AG04450 (cell line): ENCODE results near the gene RNF144B. TPM values are rescaled to one million over a fixed set of nuclear protein-coding genes. Genes with fewer than 3 reads are reported as not detected.

Experiments
- CTCF ChIA-PET: fragments of 300-600, 350-600 bp; formaldehyde crosslinking; extraction: SDS; loops from one replicate; lab custom pipeline; 2022; ENCODE audit warnings: antibody characterized with exemption, inconsistent platforms; lab: Charles Lee
- POLR2A ChIA-PET: fragments of 350-600 bp; formaldehyde crosslinking; extraction: SDS; loops from one replicate; lab custom pipeline; 2021; ENCODE audit warnings: antibody characterized with exemption, inconsistent platforms; lab: Yijun Ruan, JAX
- DNase-seq: peaks from one replicate; pipeline ENCODE4 v3.0.0-alpha.2; 2011; ENCODE audit warnings: low read depth, low spot score
- H3K27ac ChIP-seq: one replicate; pipeline ENCODE4 v1.5.1; 2012; ENCODE audit warnings: low read depth, low read length, control low read depth
- H3K27me3 ChIP-seq: one replicate; pipeline ENCODE4 v1.6.0; 2012; ENCODE audit warnings: low read length; ENCODE audit not compliant: control insufficient read depth, insufficient read depth
- H3K4me3 ChIP-seq: 2 replicates; pipeline ENCODE4 v1.5.1; 2011; ENCODE audit warnings: mild to moderate bottlenecking, low read depth, low read length, control low read depth
- H3K9me3 ChIP-seq: 2 replicates; pipeline ENCODE4 v1.5.1; 2012; ENCODE audit warnings: low read length; ENCODE audit not compliant: control insufficient read depth, insufficient read depth
- polyA minus RNA-seq: library from RNA; depleted of rRNA, polyadenylated mRNA; stranded (reverse); fragments of >200 nt; gene quantifications from 2 replicates; pipeline ENCODE4 v1.2.3, GENCODE V29; 2011; rRNA and poly(A)+ RNA removed
- polyA plus RNA-seq: library from polyadenylated mRNA; depleted of rRNA; stranded (reverse); fragments of >200 nt; gene quantifications from 2 replicates; pipeline ENCODE4 v1.2.3, GENCODE V29; 2011; rRNA removed
- TF ChIP-seq, protein P1 (sequence below): IDR thresholded peaks from 2 replicates; pipeline ENCODE4 v1.5.1; 2011; ENCODE audit warnings: low read depth, low read length, control low read depth, inconsistent platforms

RNF144B gene
- polyA plus RNA-seq (0.25 and 0.35 TPM in 2 replicates), polyA minus RNA-seq (0.51 and 0.74 TPM in 2 replicates)

DNA sequence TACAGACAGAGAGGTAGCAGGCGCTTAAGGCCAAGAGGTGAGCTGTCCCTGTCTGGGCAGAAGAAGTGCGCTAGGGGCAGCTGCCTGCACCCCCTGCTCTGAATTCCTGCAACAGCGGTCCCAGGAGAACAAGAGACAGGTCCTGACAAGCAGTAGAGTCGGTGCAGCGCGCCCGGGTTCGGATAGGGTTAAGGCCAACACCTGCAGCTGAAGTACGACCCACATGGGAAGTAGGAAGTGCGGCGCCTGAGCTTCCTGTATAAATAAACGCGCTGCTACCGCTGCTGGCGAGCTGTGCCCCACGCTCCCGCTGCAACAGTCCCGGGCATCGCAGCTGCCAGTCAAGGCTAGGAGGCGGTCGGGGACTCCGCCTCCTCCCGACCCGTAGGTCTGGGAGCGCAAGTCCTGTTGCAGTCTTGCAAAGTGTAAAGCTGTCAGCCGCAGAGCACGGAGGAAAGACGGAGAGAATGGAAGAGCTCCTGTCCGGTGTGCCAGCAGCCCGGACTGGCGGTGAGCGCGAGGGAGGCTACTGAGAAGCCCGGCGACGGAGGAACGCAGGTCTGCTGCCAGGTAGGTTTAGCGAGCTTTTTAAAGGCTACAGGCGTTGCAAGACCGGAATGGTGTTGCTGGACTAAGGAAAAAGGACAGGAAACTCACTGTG lies at the start of gene RNF144B:
Gene RNF144B (plus strand): TSS at position 290 of the 661 bp plus-strand sequence. CDS start 12,185 bp downstream, outside the sequence.
- Histone ChIP-seq H3K27ac (no peak within 1 kb of the TSS), H3K27me3 (no peaks in the 10 kb centered on the region), H3K9me3 (no peaks in the 10 kb centered on the region; the same call in 1 of the 2 replicates), H3K4me3 (peak within 1 kb of the TSS; percentile 62)
- no peak for DNase-seq
- CTCF ChIA-PET, result interaction anchor here (1.0 to 1.2 kb wide), 2 partner anchors 63 to 116 kb away, joined by 3 to 8 read pairs; no protein-coding TSS in a partner anchor
- POLR2A ChIA-PET, result interaction anchor here (0.6 kb wide), 2 partner anchors 42 to 83 kb away, joined by 4 to 6 read pairs; no protein-coding TSS in a partner anchor
- TF ChIP-seq, protein P1, sequence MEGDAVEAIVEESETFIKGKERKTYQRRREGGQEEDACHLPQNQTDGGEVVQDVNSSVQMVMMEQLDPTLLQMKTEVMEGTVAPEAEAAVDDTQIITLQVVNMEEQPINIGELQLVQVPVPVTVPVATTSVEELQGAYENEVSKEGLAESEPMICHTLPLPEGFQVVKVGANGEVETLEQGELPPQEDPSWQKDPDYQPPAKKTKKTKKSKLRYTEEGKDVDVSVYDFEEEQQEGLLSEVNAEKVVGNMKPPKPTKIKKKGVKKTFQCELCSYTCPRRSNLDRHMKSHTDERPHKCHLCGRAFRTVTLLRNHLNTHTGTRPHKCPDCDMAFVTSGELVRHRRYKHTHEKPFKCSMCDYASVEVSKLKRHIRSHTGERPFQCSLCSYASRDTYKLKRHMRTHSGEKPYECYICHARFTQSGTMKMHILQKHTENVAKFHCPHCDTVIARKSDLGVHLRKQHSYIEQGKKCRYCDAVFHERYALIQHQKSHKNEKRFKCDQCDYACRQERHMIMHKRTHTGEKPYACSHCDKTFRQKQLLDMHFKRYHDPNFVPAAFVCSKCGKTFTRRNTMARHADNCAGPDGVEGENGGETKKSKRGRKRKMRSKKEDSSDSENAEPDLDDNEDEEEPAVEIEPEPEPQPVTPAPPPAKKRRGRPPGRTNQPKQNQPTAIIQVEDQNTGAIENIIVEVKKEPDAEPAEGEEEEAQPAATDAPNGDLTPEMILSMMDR, result no peak

DNA sequence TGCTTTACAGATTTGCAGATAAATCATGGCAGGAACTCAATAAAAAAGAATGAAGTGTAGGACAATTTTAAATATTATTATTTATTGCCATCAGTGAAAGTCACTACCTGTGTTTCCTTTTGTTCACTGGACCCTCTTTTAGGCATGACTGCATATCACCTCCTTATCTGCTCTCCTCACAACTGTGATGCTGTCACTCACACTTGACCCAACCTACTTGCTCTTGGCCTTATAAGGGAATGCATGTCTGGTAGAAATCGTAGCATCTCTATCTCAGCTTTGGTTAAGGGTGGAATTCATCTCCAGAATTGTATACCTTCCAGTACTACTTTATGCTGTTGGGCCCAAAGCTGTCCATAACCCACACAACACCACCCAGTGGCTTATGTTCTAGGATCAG lies 47.6 kb upstream of the RNF144B start:
- Histone ChIP-seq H3K27me3 (no peaks in the 10 kb centered on the region), H3K9me3 (no peaks in the 10 kb centered on the region), H3K27ac (no peak overlapping the region), H3K4me3 (no peak overlapping the region)
- no peak for DNase-seq
- TF ChIP-seq, protein P1, result no peak
- ChIA-PET CTCF (no interaction called here), POLR2A (no interaction called here)

DNA sequence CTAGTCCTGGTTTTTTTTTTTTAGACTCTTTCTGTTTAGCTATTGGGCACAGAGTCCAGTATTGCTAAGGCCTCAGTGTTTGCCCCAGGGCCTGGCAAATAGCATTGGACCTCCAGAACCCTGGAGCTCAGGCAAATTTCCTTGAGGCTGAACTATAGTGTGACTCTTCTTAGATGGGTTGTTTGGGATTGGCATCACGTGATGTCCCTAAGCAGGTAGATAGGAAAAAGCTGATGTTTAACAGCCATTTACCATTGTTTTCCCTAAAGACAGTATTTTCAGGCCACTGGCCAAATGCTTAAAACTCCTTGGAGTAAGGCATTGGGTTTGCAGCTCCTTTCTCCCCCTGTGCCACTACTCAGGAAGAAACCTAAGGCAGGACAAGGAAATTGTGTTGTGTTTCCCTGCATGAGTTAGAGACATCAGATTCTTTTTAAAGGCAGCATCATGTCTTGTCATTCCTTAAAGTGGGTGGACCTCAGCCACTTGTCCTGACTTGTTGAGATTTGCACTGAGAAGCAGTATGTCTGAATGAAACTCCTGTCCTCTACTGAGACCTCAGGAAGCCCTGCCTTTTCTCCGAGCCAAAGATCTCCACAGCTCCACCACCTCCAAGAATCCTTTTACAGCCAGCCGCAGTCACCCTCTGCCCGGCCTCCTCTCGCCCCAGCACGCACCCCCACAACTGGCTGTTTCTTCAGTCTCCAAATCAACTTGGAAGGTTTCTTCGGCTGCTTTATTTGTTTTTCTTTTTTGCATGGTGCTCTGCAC lies 46.2 kb upstream of the RNF144B start:
- no peaks in the 10 kb centered on the region for H3K9me3 ChIP-seq
- CTCF ChIA-PET, result interaction anchor here (0.9 to 1.0 kb wide), 2 partner anchors 17 to 163 kb away, joined by 3 to 4 read pairs; no protein-coding TSS in a partner anchor
- no peak overlapping the region for H3K4me3 ChIP-seq
- POLR2A ChIA-PET, result interaction anchor here (0.7 kb wide), 1 partner anchor 160 kb away, joined by 5 read pairs; no protein-coding TSS in a partner anchor
- TF ChIP-seq, protein P1, result no peak
- no peaks in the 10 kb centered on the region for H3K27me3 ChIP-seq
- DNase-seq, result no peak
- no peak overlapping the region for H3K27ac ChIP-seq

DNA sequence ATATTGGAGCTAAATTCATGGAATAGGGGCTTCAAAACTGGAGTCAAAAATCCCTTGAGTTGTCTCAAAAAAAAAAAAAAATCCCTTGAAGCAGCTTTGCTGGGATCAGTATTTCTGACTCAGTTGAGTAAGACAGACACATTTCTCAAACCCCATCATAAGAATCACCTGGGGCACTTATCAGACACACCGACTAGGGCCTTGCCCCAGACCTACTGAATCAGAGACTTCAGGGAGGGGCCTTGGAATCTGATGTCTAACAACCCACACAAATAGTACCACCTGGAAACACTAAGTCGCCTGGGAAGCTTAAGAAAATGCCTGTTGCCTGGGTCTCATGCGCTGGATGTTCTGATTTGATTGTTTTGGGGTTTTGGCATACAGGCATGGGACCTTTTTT lies 44.9 kb upstream of the RNF144B start:
- ChIA-PET POLR2A (no interaction called here), CTCF (interaction anchor here (0.6 to 1.6 kb wide), 2 partner anchors 19 to 1220 kb away, joined by 3 to 13 read pairs; no protein-coding TSS in a partner anchor)
- H3K9me3 ChIP-seq, result no peaks in the 10 kb centered on the region
- no peaks in the 10 kb centered on the region for H3K27me3 ChIP-seq
- H3K27ac ChIP-seq, result no peak overlapping the region
- no peak overlapping the region for H3K4me3 ChIP-seq
- DNase-seq, result no peak
- TF ChIP-seq, protein P1, result no peak
